WERI-Rb-1 (cell line): Measurements from ENCODE around the gene RASGEF1B.

ENCODE experiments used
- DNase-seq: peaks from one replicate; pipeline ENCODE4 v3.0.0-alpha.2; 2020
- H3K27ac ChIP-seq: fragments of 250-450 bp; sonication (Bioruptor Pico); 2 replicates; pipeline ENCODE4 v1.5.1; 2020; ENCODE audit warnings: mild to moderate bottlenecking, moderate library complexity
- H3K27me3 ChIP-seq: fragments of 250-450 bp; sonication (Bioruptor Pico); 2 replicates; pipeline ENCODE4 v1.5.1; 2021; ENCODE audit warnings: mild to moderate bottlenecking, low read depth, moderate library complexity; ENCODE audit not compliant: insufficient read depth, severe bottlenecking
- H3K36me3 ChIP-seq: fragments of 250-450 bp; sonication (Bioruptor Pico); 2 replicates; pipeline ENCODE4 v1.5.1; 2020; ENCODE audit warnings: mild to moderate bottlenecking, moderate library complexity
- H3K4me3 ChIP-seq: 2 replicates; pipeline ENCODE4 v1.5.1; 2011; ENCODE audit warnings: low read depth, mild to moderate bottlenecking, control low read depth, low read length
- H3K9me3 ChIP-seq: fragments of 250-450 bp; sonication (Bioruptor Pico); 2 replicates; pipeline ENCODE4 v1.5.1; 2021; ENCODE audit warnings: mild to moderate bottlenecking, moderate library complexity; ENCODE audit not compliant: severe bottlenecking
- TF ChIP-seq, protein P1 (sequence below): IDR thresholded peaks from 2 replicates; pipeline ENCODE4 v1.5.1; 2011; ENCODE audit warnings: low read depth, mild to moderate bottlenecking, control low read depth, inconsistent platforms, low read length

Gene RASGEF1B

DNA sequence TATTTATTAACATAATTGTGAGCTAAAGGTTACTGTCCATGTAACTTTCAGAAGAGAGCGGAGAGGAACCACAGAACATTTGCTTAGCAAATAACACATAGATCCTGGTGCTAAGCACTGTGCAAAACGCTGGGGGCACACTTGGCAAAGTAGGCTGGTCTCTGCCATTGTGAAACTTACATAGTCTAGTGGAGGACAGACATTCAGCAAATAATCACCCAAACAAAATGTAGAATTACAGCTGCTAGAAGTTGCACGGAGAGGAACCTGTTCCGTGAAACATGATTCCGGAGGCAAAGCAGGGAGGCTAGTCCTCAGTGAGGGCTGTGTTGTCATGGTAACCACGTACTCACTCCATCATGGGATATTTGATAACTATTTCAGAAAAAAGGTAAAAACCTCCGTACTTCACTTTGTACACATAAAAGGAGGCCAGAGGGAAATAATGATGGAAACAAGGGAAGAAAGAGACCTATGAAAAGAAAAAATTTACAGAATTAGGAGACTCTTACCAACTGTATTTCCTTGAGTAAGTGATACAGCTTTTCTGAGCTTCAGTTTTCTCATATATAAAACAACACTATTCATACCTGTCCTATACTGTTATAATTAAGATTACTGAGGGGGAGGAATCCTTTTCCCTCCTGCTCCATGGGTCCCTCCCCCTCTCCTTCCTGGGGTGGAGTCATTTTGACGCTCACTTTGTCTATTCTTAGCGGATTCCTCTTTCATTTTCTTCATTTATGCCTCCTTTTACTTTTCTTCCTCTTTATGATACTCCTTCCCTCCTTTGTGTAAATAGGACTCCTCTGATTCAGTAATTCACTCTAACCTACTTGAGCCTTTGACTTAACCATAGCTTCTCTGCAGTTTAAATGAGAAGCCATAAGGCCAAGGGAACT lies 825 bp upstream of the RASGEF1B start:
- Histone ChIP-seq H3K27me3 (no peaks in the 10 kb centered on the region), H3K4me3 (peak overlapping the region; percentile 45), H3K27ac (peak overlapping the region; percentile 97), H3K36me3 (peaks cover 34% of the 10 kb centered on the region), H3K9me3 (no peaks in the 10 kb centered on the region)
- TF ChIP-seq, protein P1, sequence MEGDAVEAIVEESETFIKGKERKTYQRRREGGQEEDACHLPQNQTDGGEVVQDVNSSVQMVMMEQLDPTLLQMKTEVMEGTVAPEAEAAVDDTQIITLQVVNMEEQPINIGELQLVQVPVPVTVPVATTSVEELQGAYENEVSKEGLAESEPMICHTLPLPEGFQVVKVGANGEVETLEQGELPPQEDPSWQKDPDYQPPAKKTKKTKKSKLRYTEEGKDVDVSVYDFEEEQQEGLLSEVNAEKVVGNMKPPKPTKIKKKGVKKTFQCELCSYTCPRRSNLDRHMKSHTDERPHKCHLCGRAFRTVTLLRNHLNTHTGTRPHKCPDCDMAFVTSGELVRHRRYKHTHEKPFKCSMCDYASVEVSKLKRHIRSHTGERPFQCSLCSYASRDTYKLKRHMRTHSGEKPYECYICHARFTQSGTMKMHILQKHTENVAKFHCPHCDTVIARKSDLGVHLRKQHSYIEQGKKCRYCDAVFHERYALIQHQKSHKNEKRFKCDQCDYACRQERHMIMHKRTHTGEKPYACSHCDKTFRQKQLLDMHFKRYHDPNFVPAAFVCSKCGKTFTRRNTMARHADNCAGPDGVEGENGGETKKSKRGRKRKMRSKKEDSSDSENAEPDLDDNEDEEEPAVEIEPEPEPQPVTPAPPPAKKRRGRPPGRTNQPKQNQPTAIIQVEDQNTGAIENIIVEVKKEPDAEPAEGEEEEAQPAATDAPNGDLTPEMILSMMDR = peak; percentile 15; the same call in 1 of the 2 replicates
- DNase-seq = peak; percentile 36

DNA sequence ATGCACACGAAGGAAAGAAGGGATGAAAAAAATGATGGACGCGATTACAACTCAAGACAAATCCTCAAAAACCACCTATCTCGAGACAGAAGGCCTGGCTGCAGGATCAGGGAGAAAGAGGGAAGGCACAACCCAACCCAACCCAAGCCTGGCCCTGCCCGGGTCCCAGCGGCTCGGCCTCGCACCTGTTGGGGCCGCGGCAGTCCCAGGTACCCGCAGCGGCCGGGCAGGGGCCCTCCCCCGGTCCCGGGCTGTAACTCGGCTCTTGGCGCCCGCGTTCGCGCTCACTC lies 464 bp downstream of the RASGEF1B start:
- Histone ChIP-seq H3K9me3 (no peaks in the 10 kb centered on the region), H3K27me3 (no peaks in the 10 kb centered on the region), H3K4me3 (peak overlapping the region; percentile 87), H3K36me3 (peaks cover 42% of the 10 kb centered on the region), H3K27ac (peak overlapping the region; percentile 97)
- DNase-seq = no peak
- TF ChIP-seq, protein P1 = no peak

DNA sequence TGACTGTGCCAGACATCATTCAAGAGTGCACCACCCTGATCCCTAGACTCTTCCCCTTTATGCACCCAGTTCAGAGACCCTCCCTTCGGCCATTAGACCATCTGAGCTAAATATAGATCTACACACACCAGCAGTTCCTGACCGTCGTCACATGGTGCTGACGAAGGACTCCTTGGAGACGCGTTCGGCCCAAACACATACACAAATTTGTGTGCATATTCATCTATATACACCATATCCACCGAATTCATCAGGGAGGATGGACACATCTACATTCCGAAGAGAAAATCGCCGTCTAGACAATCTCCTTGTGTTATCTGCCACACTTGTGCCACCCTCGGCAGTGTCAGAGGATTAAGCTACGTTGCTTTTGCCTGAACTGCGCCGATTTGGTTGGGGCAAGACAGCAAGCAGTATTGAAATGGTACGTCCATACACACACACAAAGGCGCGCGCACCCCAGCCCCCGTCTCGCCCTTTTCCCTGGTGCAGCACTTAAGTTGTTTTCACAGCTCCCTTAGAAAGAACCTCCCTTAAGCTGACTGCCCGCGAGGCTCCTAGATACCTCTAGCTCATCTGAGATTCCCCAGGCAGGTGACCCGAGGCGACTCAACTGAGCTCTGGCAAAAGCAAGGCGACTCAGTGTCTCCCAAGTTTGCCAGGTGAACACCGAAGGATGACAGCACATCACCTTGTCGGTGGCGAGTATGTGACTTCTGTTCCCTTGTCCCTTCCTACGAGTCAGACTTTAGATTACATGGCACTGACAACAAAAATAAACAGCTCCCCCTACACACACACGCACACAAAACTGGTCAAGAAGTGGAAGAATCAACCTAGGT lies 1.0 kb downstream of the RASGEF1B start:
- H3K9me3 ChIP-seq = no peaks in the 10 kb centered on the region
- peaks cover 48% of the 10 kb centered on the region for H3K36me3 ChIP-seq
- peak overlapping the region; percentile 87 for H3K4me3 ChIP-seq
- peak; percentile 64 for DNase-seq
- TF ChIP-seq, protein P1 = no peak
- H3K27me3 ChIP-seq = no peaks in the 10 kb centered on the region
- H3K27ac ChIP-seq = peak overlapping the region; percentile 97

DNA sequence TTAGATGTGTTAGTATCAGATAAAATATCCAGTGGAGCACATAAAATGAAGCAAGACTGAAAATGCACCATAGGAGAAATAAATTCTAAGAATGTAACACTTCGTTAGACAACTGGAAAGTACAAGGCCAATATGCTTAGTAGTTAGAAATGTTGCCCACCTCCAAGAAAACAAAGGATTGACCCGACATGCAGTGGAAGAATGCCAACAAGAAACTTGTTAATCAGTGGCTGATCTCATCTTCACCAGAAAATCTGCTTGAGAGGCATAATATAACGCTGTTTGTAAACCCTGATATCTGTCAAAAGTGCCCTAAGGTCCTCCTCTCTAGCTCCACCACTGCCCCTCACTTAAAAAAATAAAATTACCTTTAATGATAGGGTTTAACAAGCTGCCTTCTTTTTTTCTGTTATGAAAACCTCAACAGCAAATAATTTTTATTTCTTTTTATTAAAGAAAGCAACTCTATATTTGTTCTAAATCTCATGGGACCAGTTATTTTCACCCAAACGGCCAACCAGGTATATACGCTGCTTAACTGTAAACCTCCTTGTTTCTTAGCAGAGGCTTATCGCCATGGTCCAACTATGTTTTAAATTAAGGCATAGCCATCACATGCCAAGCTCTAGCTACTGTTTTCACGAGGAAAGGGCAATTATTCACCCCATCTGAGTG lies 1.8 kb downstream of the RASGEF1B start:
- TF ChIP-seq, protein P1 = no peak
- Histone ChIP-seq H3K27me3 (no peaks in the 10 kb centered on the region), H3K27ac (peak overlapping the region; percentile 97), H3K4me3 (peak overlapping the region; percentile 87), H3K9me3 (no peaks in the 10 kb centered on the region), H3K36me3 (peaks cover 53% of the 10 kb centered on the region)
- no peak for DNase-seq

DNA sequence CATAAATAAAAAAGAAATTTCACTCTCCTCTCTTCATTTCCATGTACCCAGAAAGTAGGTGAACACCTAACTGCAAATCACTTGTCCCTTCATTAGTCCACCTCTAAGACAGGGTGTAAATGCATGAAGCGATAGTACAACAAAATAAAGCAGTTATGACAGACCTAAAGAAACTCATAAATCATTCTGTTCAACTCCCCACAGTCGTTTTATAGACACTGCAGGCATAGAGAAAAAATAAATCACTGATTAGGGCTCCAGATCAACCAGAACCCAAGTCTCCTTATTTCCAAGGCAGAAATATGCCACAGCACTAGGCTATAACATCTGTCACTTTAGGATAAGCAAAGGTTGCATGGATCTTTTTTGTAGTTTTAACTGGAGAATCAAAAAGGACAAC lies 3.0 kb downstream of the RASGEF1B start:
- Histone ChIP-seq H3K27me3 (no peaks in the 10 kb centered on the region), H3K4me3 (peak overlapping the region; percentile 87), H3K36me3 (peaks cover 56% of the 10 kb centered on the region), H3K27ac (peak overlapping the region; percentile 97), H3K9me3 (no peaks in the 10 kb centered on the region)
- DNase-seq = no peak
- TF ChIP-seq, protein P1 = no peak
